Measurements from ENCODE around the gene CABP2.
"Not testable (repeated sequence)": the region's sequence is repeated elsewhere in the genome, so short reads cannot be mapped to it uniquely, and the experiment has no call there.

Gene CABP2

DNA sequence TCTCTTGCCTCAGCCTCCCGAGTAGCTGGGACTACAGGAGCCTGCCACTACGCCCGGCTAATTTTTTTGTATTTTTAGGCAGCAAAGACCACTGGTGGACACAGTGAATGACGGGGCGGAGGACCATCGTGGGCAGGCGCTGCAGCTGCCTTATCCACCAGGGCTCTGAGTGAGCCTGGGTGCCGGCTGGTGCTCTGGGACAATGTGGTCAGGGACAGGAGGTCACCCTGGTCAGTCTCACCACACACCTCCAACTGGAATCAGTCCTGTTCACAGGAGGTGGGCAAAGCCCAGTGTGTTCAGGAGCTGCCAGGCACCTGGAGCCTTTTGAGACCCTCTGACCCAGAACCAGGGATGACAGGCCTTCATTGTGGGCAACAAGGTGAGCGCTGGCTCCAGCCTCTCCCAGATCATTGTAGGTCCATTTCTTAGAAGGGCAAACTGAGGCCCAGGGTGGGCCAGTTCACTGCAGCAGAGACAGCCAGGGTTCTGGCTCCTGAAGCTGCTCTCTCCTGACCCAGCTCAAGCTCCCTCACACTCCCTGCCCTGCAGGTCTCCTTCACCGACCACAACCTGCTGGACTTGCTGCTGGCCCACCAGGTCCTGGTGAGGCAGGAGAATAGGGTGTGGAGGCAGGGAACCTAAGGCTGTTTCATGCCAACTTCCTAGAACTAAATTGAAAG lies 15.7 kb upstream of the CABP2 start:
- no peak for DNase-seq (ENCODE audit: low read depth in 2 of 2)

DNA sequence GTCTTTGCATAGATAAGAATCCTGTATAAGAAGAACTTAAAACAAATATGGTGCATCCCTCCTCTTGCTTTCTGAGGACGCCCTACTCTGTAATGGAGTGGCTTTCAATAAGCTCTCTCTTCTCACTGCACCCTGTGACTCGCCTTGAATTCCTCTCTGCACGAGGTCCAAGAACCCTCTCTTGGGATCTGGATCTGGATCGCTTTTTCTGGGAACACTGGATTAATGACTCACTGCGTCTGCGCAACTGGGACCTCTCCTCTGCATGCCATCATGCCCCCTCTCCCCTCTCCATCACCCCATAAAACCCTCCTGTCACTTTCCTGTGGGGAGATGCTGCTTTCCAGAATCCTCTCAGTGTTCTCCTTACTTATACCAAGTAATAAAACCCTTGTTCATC lies 15.1 kb upstream of the CABP2 start:
- no peak for DNase-seq (ENCODE audit: low read depth in 2 of 2)

GRCh38 chr11:67535561-67535960 lies 12.3 kb upstream of the CABP2 start:
- no peak for DNase-seq (ENCODE audit: low read depth in 2 of 2)

DNA sequence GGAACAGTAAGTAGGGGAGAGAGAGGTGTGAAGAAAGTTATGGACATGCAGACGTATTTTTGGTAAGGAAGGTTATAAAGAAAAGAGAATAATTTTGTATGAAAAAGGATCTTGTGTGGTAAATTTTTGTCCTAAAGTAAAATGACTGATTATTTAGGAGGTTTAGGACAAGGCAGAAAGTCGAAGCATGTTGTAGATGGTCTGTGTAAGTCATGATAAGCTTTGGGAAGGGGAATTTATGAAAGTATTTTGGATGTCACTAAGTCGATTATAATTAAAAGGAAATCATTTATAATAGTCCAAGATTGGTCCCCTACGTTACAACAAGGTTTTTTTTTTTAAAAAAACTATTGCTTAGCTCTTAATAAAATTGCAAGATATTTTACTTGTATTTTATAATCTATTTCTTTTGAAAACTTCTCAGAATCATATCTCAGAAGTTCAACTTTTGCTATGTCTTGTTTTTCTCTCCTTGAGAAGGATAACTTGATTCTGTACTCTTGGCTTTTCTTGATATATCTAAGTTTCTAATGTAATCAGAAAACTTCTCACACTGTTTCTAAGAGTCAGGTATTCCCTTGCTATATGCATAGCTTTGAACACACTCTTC lies 10.9 kb upstream of the CABP2 start:
- DNase-seq (ENCODE audit: low read depth in 2 of 2) = no peak

GRCh38 chr11:67532889-67533288 lies 9.6 kb upstream of the CABP2 start:
- no peak for DNase-seq (ENCODE audit: low read depth in 2 of 2)

- no peak for DNase-seq (ENCODE audit: low read depth in 2 of 2)
Measured at GRCh38 chr11:67530282-67530592, 7.0 kb upstream of the CABP2 start.

DNA sequence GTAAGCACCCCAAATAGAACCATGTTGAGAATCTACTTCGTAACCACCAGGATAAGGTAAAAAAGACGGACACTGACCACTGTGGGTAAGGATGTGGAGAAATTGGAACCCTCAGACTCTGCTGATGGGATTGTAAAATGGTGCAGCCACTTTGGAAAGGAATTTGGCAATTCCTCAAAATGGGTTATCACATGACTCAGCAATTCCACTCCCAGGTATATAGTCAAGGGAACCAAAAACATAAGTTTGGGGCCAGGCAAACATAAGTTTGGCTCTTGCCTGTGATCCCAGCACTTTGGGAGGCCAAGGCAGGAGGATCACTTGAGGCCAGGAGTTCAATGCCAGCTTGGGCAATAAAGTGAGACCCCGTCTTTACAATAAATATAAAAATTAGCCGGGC lies 5.1 kb upstream of the CABP2 start:
- DNase-seq (ENCODE audit: low read depth in 2 of 2) = no peak

- no peak for DNase-seq (ENCODE audit: low read depth in 2 of 2)
Measured at GRCh38 chr11:67525275-67525976, 2.2 kb upstream of the CABP2 start.

DNA sequence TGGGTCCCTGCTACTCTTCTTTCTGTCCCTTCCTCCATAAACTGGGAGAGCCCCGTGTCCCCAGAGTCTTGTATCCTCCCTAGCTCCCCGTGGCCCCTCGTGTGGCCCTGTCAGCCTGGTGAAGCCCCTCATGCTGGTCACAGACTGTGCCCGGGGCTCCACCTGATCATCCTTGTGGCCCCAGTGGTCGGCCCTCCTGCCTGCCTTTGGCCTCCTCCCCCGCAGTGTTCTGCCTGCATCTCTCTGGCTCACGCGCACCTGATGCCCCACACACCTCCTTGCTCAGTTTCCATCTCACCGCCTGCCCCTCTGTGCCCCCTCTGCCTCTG lies 1.2 kb upstream of the CABP2 start:
- DNase-seq (ENCODE audit: low read depth in 2 of 2) = no peak

DNA sequence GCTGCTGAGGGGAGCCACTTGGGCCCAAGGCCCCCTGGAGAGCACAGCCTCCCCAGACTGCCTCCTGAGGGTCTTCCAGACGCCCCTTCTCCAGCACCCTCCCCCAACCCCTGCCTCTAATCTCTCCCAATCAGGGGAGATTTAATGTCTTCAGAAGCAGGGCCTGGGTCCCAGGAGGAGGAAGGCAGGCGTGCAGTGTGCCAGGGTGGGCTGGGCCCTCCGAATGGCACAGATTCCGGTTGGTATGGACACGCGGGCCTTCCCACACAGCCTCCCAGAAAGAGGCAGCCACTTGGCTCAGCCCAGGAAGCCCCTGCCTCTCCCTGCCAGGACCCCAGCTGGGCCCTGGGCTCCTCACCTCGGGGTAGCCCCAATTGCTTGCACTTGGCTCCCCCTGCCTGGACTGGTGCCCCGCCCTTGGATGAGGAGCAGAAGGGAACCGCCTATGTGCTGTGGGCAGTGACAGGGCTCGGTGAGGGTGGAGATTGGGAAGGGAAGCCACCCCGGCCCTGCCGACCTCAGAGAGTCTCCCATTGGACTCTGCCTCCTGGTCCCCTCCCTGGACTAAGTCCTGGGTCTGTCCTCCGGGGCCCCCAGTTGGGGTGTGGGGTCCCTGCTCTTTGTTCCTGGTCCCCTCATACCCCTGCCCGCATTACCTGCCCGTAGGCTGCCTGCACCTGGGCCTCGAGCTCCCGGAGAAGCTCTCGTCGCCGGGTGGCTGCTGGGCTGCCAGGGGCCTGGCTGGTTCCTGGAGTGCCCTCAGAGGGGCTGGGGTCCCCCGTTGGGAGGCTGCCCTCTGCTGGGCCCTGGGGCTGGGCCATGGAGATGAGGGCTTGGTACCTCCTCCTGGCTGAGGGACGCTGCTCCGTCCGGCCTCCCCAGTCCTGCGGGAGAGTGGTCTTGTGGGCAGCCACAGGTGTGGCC lies 572 bp upstream of the CABP2 start:
- DNase-seq (ENCODE audit: low read depth in 2 of 2) = no peak

- no peak for DNase-seq (ENCODE audit: low read depth in 2 of 2)
Measured at GRCh38 chr11:67522338-67522737, 908 bp downstream of the CABP2 start.

- no peak for DNase-seq (ENCODE audit: low read depth in 2 of 2)
Measured at GRCh38 chr11:67521924-67522323, 1.3 kb downstream of the CABP2 start.

DNA sequence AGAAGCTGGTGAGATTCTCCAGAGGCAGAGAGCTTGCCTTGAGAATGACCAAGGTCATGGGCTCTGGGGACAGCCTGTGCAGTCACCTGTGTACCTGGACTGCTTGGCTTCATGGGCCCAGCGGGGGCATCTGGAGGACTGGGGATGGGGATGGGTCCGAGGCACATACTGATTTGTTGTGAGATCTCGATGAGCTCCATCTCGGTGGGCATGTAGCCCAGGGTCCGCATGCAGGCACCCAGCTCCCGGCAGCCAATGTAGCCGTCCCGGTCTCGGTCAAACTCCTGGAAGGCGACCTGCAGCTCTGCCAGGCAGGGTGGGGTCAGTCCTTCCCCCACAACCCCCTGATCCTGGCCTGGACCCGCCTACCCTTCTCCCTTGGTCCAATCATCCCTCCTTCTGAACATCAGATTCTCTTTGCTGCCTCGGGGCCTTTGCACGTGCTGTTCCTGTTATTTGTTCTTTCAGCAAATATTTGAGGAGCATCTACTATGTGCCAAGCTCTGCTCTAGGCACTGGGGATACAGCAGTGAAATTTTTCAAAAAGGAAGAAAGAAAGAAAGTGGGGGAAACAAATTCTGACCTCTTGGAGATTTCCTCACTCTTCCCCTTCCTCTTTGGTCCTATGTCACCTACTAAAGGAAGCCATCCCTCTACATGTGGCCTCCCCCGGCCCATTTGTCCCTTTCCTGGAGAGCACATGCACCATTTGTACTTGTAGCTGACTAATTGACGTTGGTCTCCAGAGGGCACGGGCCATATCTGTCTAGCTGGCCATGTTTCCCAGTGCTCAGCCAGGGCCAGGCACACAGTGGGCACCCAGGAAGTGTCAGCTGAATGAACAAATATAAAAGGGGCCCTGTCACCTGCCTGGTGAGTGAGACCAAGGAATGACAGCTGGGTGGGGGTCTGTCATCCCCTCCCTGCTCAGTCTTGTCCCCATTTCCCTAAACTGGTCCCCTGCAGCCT lies 2.1 kb downstream of the CABP2 start:
- no peak for DNase-seq (ENCODE audit: low read depth in 2 of 2)

DNA sequence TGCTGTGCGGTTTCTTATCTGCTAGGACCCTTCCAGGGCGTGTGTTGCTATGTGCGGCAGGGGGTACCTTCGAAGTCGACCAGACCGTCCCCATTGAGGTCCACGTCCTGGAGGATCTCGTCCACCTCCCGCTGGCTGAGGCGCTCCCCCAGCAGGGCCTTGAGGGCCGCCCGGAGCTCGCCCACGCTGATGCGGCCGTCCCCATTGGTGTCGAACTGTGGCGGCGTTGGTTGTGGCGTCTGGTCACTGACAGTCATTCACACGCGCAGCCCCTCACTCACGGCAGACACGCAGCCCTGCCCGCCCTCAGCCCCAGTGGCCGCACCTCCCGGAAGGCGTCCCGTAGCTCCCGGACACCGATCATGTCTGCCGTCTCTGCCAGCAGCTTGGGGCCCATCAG lies 3.5 kb downstream of the CABP2 start:
- no peak for DNase-seq (ENCODE audit: low read depth in 2 of 2)

GRCh38 chr11:67517784-67518552 lies 5.3 kb downstream of the CABP2 start:
- DNase-seq (ENCODE audit: low read depth in 2 of 2) = no peak

GRCh38 chr11:67516806-67517205 lies 6.4 kb downstream of the CABP2 start:
- DNase-seq (ENCODE audit: low read depth in 2 of 2) = no peak

DNA sequence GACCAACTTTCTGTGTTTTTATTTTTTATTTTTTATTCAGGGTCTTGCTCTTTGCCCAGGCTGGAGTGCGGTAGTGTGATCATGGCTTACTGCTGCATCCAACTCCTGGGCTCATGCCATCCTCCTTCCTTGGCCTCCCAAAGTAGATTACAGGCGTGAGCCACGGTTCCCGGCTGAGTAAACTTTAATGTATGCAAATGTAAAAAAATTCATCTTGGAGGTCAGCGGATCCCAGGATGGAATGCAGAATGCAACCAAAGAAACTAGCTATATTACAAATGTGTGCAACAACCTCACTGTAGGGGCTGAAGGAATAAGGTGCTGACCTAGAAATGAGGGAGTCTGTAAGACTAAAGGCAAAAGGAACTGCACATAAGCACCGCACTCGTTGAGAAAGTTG lies 9.1 kb downstream of the CABP2 start:
- DNase-seq (ENCODE audit: low read depth in 2 of 2) = no peak

DNA sequence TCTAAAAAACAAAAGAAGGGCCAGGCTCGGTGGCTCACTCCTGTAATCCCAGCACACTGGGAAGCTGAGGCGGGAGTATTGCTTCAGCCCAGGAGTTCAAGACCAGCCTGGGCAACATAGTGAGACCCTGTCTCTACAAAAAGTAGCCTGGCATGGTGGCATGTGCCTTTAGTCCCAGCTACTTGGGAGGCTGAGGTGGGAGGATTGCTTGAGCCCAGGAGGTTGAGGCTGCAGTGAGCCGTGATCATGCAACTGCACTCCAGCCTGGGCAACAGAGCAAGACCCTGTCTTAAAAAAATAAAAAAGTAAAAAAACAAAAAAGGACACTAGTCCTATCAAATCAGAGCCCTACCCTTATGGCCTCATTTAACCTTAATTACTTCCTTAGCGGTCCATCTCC lies 11.7 kb downstream of the CABP2 start:
- not testable (repeated sequence) for DNase-seq (ENCODE audit: low read depth in 2 of 2)

DNA sequence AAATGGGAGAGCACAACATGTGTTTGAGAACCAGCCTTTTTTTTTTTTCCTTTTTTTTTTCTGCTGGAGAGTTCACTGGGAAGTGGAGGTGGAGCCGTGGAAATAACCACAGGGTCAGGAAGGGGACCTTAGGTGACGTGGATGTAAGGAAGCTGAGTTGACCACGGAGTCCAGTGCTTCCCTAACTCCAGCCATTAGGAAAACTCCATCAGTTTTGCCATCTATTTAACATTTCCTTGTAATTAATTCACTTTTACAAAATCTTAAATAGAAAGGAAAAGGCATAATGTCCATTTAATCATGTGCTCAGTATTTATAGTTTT lies 13.3 kb downstream of the CABP2 start:
- no peak for DNase-seq (ENCODE audit: low read depth in 2 of 2)

DNA sequence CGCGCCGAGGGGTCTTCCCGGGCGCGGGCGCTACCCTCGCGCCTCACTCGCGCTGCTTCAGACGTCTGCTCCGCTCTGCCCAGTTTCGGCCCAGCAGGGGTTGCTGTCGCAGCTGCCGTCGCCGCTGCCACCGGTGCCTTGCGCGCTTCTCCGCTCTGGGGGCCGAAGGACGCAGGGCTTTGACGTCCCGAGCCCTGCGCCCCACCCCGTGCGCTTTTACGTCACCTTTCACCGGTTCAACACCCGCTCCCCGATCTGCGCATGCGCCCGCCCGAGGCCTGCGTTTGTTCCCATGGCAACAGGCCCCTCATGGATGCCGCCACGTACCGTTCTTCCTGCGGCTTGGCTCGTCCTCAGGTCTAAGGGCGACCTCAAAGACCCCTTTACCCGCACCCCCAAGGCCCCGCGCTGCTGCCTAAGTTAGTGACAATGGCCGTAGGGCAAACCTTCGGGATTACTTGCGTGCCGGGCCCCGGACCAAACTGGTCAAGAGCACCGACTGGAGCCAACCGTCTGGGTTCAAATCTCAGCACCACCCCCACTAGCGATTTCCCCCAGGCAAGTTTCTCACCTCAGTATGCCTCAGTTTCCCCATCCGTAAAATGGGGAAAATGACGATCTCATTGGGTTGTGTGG lies 14.6 kb downstream of the CABP2 start:
- DNase-seq (ENCODE audit: low read depth in 2 of 2) = peak; percentile 95 to 98
